B cell (primary cell): ENCODE results near the gene HGFAC. TPM values are rescaled to one million over a fixed set of nuclear protein-coding genes. Genes with fewer than 3 reads are reported as not detected.

Experiments used
- ATAC-seq: fragments of 200-7000 bp; cut with Tn5 transposase; one replicate; pipeline ENCODE4 v1.10.0; 2021; ENCODE audit warnings: low read depth, mild to moderate bottlenecking, moderate number of reproducible peaks, moderate library complexity
- CTCF ChIA-PET: fragments of 350-600 bp; sonication (Branson Sonifier 250); formaldehyde crosslinking; loops from one replicate; lab custom pipeline; 2021; ENCODE audit warnings: antibody characterized with exemption, inconsistent platforms; lab: Charles Lee
- POLR2A ChIA-PET: fragments of 350-600 bp; sonication (Branson Sonifier 250); formaldehyde crosslinking; loops from one replicate; lab custom pipeline; 2021; ENCODE audit warnings: antibody characterized with exemption; lab: Charles Lee
- DNase-seq: peaks from one replicate; pipeline ENCODE4 v3.0.0; 2013
- H2AFZ ChIP-seq: 2 replicates; pipeline ENCODE4 v1.6.1; 2012; ENCODE audit warnings: mild to moderate bottlenecking, low read depth, low read length; ENCODE audit not compliant: insufficient read depth, poor library complexity, severe bottlenecking
- H3K27ac ChIP-seq, 2 donors: 1 replicate in 1 of 2; 2 replicates in 1 of 2; pipeline ENCODE4 v1.5.1; 2012 to 2013; ENCODE audit warnings: low read length in 2 of 2, mild to moderate bottlenecking in 2 of 2, moderate library complexity in 1 of 2
- H3K27me3 ChIP-seq, 4 experiments: fragments of 200-600 bp in 1 of 4; sonication (generic) in 1 of 4; replicated peaks in 1 of 4; 1 replicate in 2 of 4; 2 replicates in 2 of 4; pipeline versions ENCODE4 v1.6.1 to v1.7.0; 2013 to 2016; ENCODE audit warnings: low read length in 3 of 4, mild to moderate bottlenecking in 2 of 4, mixed read lengths in 1 of 4, moderate library complexity in 1 of 4; ENCODE audit not compliant: insufficient read depth in 4 of 4, control insufficient read depth in 3 of 4; ENCODE audit errors: control extremely low read depth in 1 of 4
- H3K36me3 ChIP-seq, 2 experiments: replicated peaks in 1 of 2; 1 replicate in 1 of 2; 2 replicates in 1 of 2; pipeline versions ENCODE4 v1.6.1 to v1.7.1; 2013; ENCODE audit warnings: low read length in 1 of 2; ENCODE audit not compliant: insufficient read depth in 2 of 2, control insufficient read depth in 1 of 2; ENCODE audit errors: control extremely low read depth in 1 of 2, extremely low read depth in 1 of 2
- H3K4me1 ChIP-seq, 2 donors: fragments of 200-600 bp in 1 of 2; sonication (generic) in 1 of 2; 1 replicate in 1 of 2; 2 replicates in 1 of 2; pipeline versions ENCODE4 v1.5.1 to v1.6.1; 2013 to 2017; ENCODE audit warnings: low read length in 2 of 2; ENCODE audit not compliant: control insufficient read depth in 2 of 2, insufficient read depth in 2 of 2
- H3K4me2 ChIP-seq: replicated peaks from 2 replicates; pipeline ENCODE3; 2012; ENCODE audit warnings: mild to moderate bottlenecking, low read depth, low read length; ENCODE audit not compliant: poor library complexity, severe bottlenecking
- H3K4me3 ChIP-seq, 5 experiments: fragments of 200-600 bp in 1 of 5; sonication (generic) in 1 of 5; 1 replicate in 3 of 5; 2 replicates in 2 of 5; pipeline versions ENCODE4 v1.5.1 to v1.7.0; 2011 to 2016; ENCODE audit warnings: low read length in 4 of 5, mild to moderate bottlenecking in 4 of 5, low read depth in 2 of 5, control low read depth in 1 of 5, moderate library complexity in 1 of 5; ENCODE audit not compliant: insufficient read depth in 1 of 5; ENCODE audit errors: control extremely low read depth in 1 of 5, extremely low read depth in 1 of 5
- H3K79me2 ChIP-seq: fragments of 200-600 bp; sonication (generic); one replicate; pipeline ENCODE4 v1.6.0; 2016; ENCODE audit warnings: low read length; ENCODE audit not compliant: control insufficient read depth, insufficient read depth
- H3K9ac ChIP-seq: fragments of 200-600 bp; sonication (generic); 2 replicates; pipeline ENCODE4 v1.6.1; 2017; ENCODE audit warnings: mild to moderate bottlenecking, low read length, moderate library complexity
- H3K9me3 ChIP-seq, 3 donors: one replicate each; pipeline versions ENCODE4 v1.6.1 to v1.7.1; 2013; ENCODE audit warnings: low read length in 2 of 3; ENCODE audit not compliant: control insufficient read depth in 2 of 3, insufficient read depth in 1 of 3; ENCODE audit errors: control extremely low read depth in 1 of 3
- H4K20me1 ChIP-seq: 2 replicates; pipeline ENCODE4 v1.6.0; 2012; ENCODE audit warnings: mild to moderate bottlenecking, low read length; ENCODE audit not compliant: insufficient read depth, control insufficient read depth, poor library complexity, severe bottlenecking
- H3K27ac Mint-ChIP-seq: one replicate; pipeline ENCODE4 v1.8.0; 2021; ENCODE audit warnings: mixed read lengths
- H3K27me3 Mint-ChIP-seq: one replicate; pipeline ENCODE4 v1.8.0; 2021; ENCODE audit warnings: mixed read lengths
- H3K4me1 Mint-ChIP-seq: one replicate; pipeline ENCODE4 v1.8.0; 2021; ENCODE audit warnings: mixed read lengths
- H3K4me3 Mint-ChIP-seq: one replicate; pipeline ENCODE4 v1.8.0; 2021; ENCODE audit warnings: mixed read lengths
- H3K9me3 Mint-ChIP-seq: one replicate; pipeline ENCODE4 v1.8.0; 2022; ENCODE audit warnings: mixed read lengths; ENCODE audit not compliant: insufficient read depth
- CTCF ChIP-seq: fragments of 200-600 bp; IDR thresholded peaks from one replicate; pipeline ENCODE4 v1.8.0; 2022; ENCODE audit warnings: antibody characterized with exemption, mild to moderate bottlenecking
- EZH2 ChIP-seq: IDR thresholded peaks from 2 replicates; pipeline ENCODE4 v1.6.1; 2012; ENCODE audit warnings: borderline replicate concordance, low read depth, mild to moderate bottlenecking, moderate library complexity, low read length; ENCODE audit not compliant: insufficient read depth, poor library complexity, severe bottlenecking
- WGBS: methylation state at CpG from one replicate; pipeline ENCODE4 v1.1.5; 2013; ENCODE audit warnings: missing lambda C conversion rate; ENCODE audit not compliant: insufficient coverage; 5-methylcytosine and 5-hydroxymethylcytosine counted together
- intact Hi-C: fragments of 100-400 bp; cut with micrococcal nuclease; formaldehyde crosslinking; loops from one replicate; pipeline ENCODE4 v1.10.0; 2022
- polyA plus RNA-seq: library from polyadenylated mRNA; depleted of rRNA; stranded (reverse); fragments of >200 nt; gene quantifications from 2 replicates; pipeline ENCODE4 v1.2.3, GENCODE V29; 2012
- total RNA-seq, 2 donors: library from RNA; stranded (reverse); fragments of 120-200 nt in 1 of 2; gene quantifications; 1 replicate in 1 of 2; 2 replicates in 1 of 2; pipeline versions ENCODE4 v1.2.3 to v1.2.4, GENCODE V29; 2013 to 2022

The HGFAC gene
- total and polyA plus RNA-seq, 2 donors (not counting 1 experiment from before 2014, with no cell fraction given): not detected

- no peak overlapping the region for H3K4me3 Mint-ChIP-seq
- intact Hi-C loops: no loop called here
- Histone ChIP-seq H2AFZ (no peak overlapping the region), H3K4me1 (peaks cover 3 to 7% of the 10 kb centered on the region in 2 donors), H3K27me3 (no peaks in the 10 kb centered on the region), H3K4me3 (no peak overlapping the region), H3K79me2 (no peaks in the 10 kb centered on the region), H3K27ac (no peak overlapping the region), H3K9ac (no peak overlapping the region), H4K20me1 (no peaks in the 10 kb centered on the region), H3K36me3 (no peaks in the 10 kb centered on the region), H3K9me3 (no peaks in the 10 kb centered on the region), H3K4me2 (no peak overlapping the region)
- H3K9me3 Mint-ChIP-seq: no peaks in the 10 kb centered on the region
- H3K4me1 Mint-ChIP-seq: peaks cover 9% of the 10 kb centered on the region
- TF ChIP-seq CTCF: no peak
- TF ChIP-seq EZH2: no peak
- CTCF ChIA-PET: no interaction called here
- ATAC-seq (no peak), DNase-seq (no peak)
- no peaks in the 10 kb centered on the region for H3K27me3 Mint-ChIP-seq
- 98% methylated on average over 16 of the region's 24 CpGs for WGBS
- POLR2A ChIA-PET: no interaction called here
- no peak overlapping the region for H3K27ac Mint-ChIP-seq
These were observed 29.3 kb upstream of the HGFAC start for GRCh38 chr4:3412257-3413020.

GRCh38 chr4:3413217-3413671, 28.5 kb upstream of the HGFAC start:
- Mint-ChIP-seq H3K9me3 (no peaks in the 10 kb centered on the region), H3K4me1 (peaks cover 9% of the 10 kb centered on the region), H3K27me3 (no peaks in the 10 kb centered on the region), H3K4me3 (no peak overlapping the region), H3K27ac (no peak overlapping the region)
- H3K4me2 ChIP-seq: no peak overlapping the region
- DNase-seq: no peak
- intact Hi-C loops: no loop called here
- no peaks in the 10 kb centered on the region for H4K20me1 ChIP-seq
- no peaks in the 10 kb centered on the region for H3K27me3 ChIP-seq
- no peak overlapping the region for H2AFZ ChIP-seq
- no peaks in the 10 kb centered on the region for H3K9me3 ChIP-seq
- no peak overlapping the region for H3K9ac ChIP-seq
- no peak for ATAC-seq
- no peak overlapping the region for H3K27ac ChIP-seq
- ChIA-PET POLR2A (no interaction called here), CTCF (no interaction called here)
- no peak overlapping the region for H3K4me3 ChIP-seq
- no peaks in the 10 kb centered on the region for H3K79me2 ChIP-seq
- no peaks in the 10 kb centered on the region for H3K36me3 ChIP-seq
- TF ChIP-seq EZH2 (no peak), CTCF (no peak)
- peaks cover 3 to 7% of the 10 kb centered on the region in 2 donors for H3K4me1 ChIP-seq
- 93% methylated on average over 29 of the region's 29 CpGs for WGBS
